Natural killer cell treated with Interleukin-12 subunit alpha and Interleukin-12 subunit beta and Interleukin-15 and Interleukin-18, amount 100 ng/mL, for 72 hours (primary cell): ENCODE data around the gene ZFYVE27. TPM values are rescaled to one million over a fixed set of nuclear protein-coding genes. Genes with fewer than 3 reads are reported as not detected.
A peak's percentile ranks its signal among the peaks of the same experiment; 100 is the strongest.

Experiments used
- ATAC-seq, 2 donors: fragments of 150-1000 bp; cut with Tn5 transposase in 1 of 2; sonication (Bioruptor Pico), chemical (Tn5 transposase) in 1 of 2; 2 replicates each; pipeline ENCODE4 v1.10.0; 2021
- DNase-seq: peaks from one replicate; pipeline ENCODE4 v3.0.0; 2022; ENCODE audit warnings: low spot score
- H3K27ac Mint-ChIP-seq, 2 donors: 1 replicate in 1 of 2; 2 replicates in 1 of 2; pipeline ENCODE4 v1.8.0; 2022; ENCODE audit warnings: mixed read lengths in 2 of 2, mild to moderate bottlenecking in 1 of 2, moderate library complexity in 1 of 2
- H3K27me3 Mint-ChIP-seq, 2 donors: 1 replicate in 1 of 2; 2 replicates in 1 of 2; pipeline ENCODE4 v1.8.0; 2022; ENCODE audit warnings: mixed read lengths in 2 of 2
- H3K36me3 Mint-ChIP-seq: one replicate; pipeline ENCODE4 v1.8.0; 2022; ENCODE audit warnings: mixed read lengths
- H3K4me1 Mint-ChIP-seq, 2 donors: 1 replicate in 1 of 2; 2 replicates in 1 of 2; pipeline ENCODE4 v1.8.0; 2022; ENCODE audit warnings: low read depth in 2 of 2, mixed read lengths in 2 of 2, mild to moderate bottlenecking in 1 of 2
- H3K4me3 Mint-ChIP-seq: one replicate; pipeline ENCODE4 v1.8.0; 2022; ENCODE audit warnings: mixed read lengths
- H3K9me3 Mint-ChIP-seq: 2 replicates; pipeline ENCODE4 v1.8.0; 2022; ENCODE audit warnings: mixed read lengths
- total RNA-seq, 2 donors: library from RNA; stranded (reverse); gene quantifications; one replicate each; pipeline ENCODE4 v1.2.3, GENCODE V29; 2022

Gene ZFYVE27
- total RNA-seq, 2 donors from 2014 or later = 34.9 to 59.6 TPM

GRCh38 chr10:97744405-97745035 is 7.6 kb downstream of the ZFYVE27 start:
- peaks cover 34 to 38% of the 10 kb centered on the region in 2 donors for H3K4me1 Mint-ChIP-seq
- H3K27me3 Mint-ChIP-seq = no peaks in the 10 kb centered on the region
- peaks cover 32% of the 10 kb centered on the region for H3K36me3 Mint-ChIP-seq
- no peak for ATAC-seq
- peak; percentile 49 for DNase-seq
- peak overlapping the region in 1 of 2 donors; percentile 44 for H3K27ac Mint-ChIP-seq
- no peak overlapping the region for H3K4me3 Mint-ChIP-seq
- no peaks in the 10 kb centered on the region for H3K9me3 Mint-ChIP-seq

GRCh38 chr10:97747573-97747972 is 10.6 kb downstream of the ZFYVE27 start:
- no peaks in the 10 kb centered on the region for H3K27me3 Mint-ChIP-seq
- no peak overlapping the region for H3K4me3 Mint-ChIP-seq
- H3K36me3 Mint-ChIP-seq = peaks cover 30% of the 10 kb centered on the region
- DNase-seq (no peak), ATAC-seq (no peak)
- H3K4me1 Mint-ChIP-seq = peaks cover 19 to 22% of the 10 kb centered on the region in 2 donors
- no peaks in the 10 kb centered on the region for H3K9me3 Mint-ChIP-seq
- no peak overlapping the region for H3K27ac Mint-ChIP-seq

GRCh38 chr10:97748116-97748515 is 11.2 kb downstream of the ZFYVE27 start:
- ATAC-seq = no peak
- Mint-ChIP-seq H3K27me3 (no peaks in the 10 kb centered on the region), H3K27ac (no peak overlapping the region), H3K4me1 (peaks cover 18 to 19% of the 10 kb centered on the region in 2 donors), H3K4me3 (no peak overlapping the region), H3K36me3 (peaks cover 30% of the 10 kb centered on the region), H3K9me3 (no peaks in the 10 kb centered on the region)
- DNase-seq = no peak

GRCh38 chr10:97752956-97753355 is 16.0 kb downstream of the ZFYVE27 start:
- ATAC-seq (no peak), DNase-seq (peak; percentile 55)
- H3K36me3 Mint-ChIP-seq = peaks cover 17% of the 10 kb centered on the region
- peaks cover 0 to 4% of the 10 kb centered on the region in 2 donors for H3K4me1 Mint-ChIP-seq
- H3K9me3 Mint-ChIP-seq = no peaks in the 10 kb centered on the region
- no peak overlapping the region for H3K4me3 Mint-ChIP-seq
- H3K27ac Mint-ChIP-seq = no peak overlapping the region
- no peaks in the 10 kb centered on the region for H3K27me3 Mint-ChIP-seq

GRCh38 chr10:97754726-97755125 is 17.8 kb downstream of the ZFYVE27 start:
- peaks cover 17% of the 10 kb centered on the region for H3K36me3 Mint-ChIP-seq
- H3K4me1 Mint-ChIP-seq = peaks cover 0 to 4% of the 10 kb centered on the region in 2 donors
- ATAC-seq (no peak), DNase-seq (no peak)
- no peaks in the 10 kb centered on the region for H3K9me3 Mint-ChIP-seq
- H3K27ac Mint-ChIP-seq = no peak overlapping the region
- H3K4me3 Mint-ChIP-seq = no peak overlapping the region
- H3K27me3 Mint-ChIP-seq = no peaks in the 10 kb centered on the region

- H3K4me3 Mint-ChIP-seq = no peak overlapping the region
- no peaks in the 10 kb centered on the region for H3K27me3 Mint-ChIP-seq
- no peak for ATAC-seq
- DNase-seq = peak; percentile 28
- H3K27ac Mint-ChIP-seq = no peak overlapping the region
- peaks cover 0 to 4% of the 10 kb centered on the region in 2 donors for H3K4me1 Mint-ChIP-seq
- H3K36me3 Mint-ChIP-seq = peaks cover 17% of the 10 kb centered on the region
- H3K9me3 Mint-ChIP-seq = no peaks in the 10 kb centered on the region
Measured at GRCh38 chr10:97755718-97756117, 18.8 kb downstream of the ZFYVE27 start.

GRCh38 chr10:97757471-97757870 is 20.5 kb downstream of the ZFYVE27 start:
- DNase-seq (peak; percentile 16), ATAC-seq (no peak)
- no peaks in the 10 kb centered on the region for H3K27me3 Mint-ChIP-seq
- no peaks in the 10 kb centered on the region for H3K9me3 Mint-ChIP-seq
- H3K27ac Mint-ChIP-seq = no peak overlapping the region
- H3K4me1 Mint-ChIP-seq = peaks cover 0 to 4% of the 10 kb centered on the region in 2 donors
- peaks cover 7% of the 10 kb centered on the region for H3K36me3 Mint-ChIP-seq
- no peak overlapping the region for H3K4me3 Mint-ChIP-seq

GRCh38 chr10:97759158-97759887 is 22.4 kb downstream of the ZFYVE27 start:
- peak; percentile 56 to 76 for ATAC-seq
- no peak overlapping the region for H3K27ac Mint-ChIP-seq
- H3K9me3 Mint-ChIP-seq = no peaks in the 10 kb centered on the region
- H3K4me3 Mint-ChIP-seq = no peak overlapping the region
- no peaks in the 10 kb centered on the region for H3K27me3 Mint-ChIP-seq
- H3K4me1 Mint-ChIP-seq = peaks cover 0 to 4% of the 10 kb centered on the region in 2 donors
- DNase-seq = peak; percentile 62
- peaks cover 7% of the 10 kb centered on the region for H3K36me3 Mint-ChIP-seq

- ATAC-seq (no peak), DNase-seq (peak; percentile 28)
- Mint-ChIP-seq H3K9me3 (no peaks in the 10 kb centered on the region), H3K4me1 (peaks cover 0 to 4% of the 10 kb centered on the region in 2 donors), H3K36me3 (peaks cover 3% of the 10 kb centered on the region), H3K27ac (no peak overlapping the region), H3K4me3 (no peak overlapping the region), H3K27me3 (no peaks in the 10 kb centered on the region)
Measured at GRCh38 chr10:97759946-97760345, 23.0 kb downstream of the ZFYVE27 start.

GRCh38 chr10:97760461-97761257 is 23.7 kb downstream of the ZFYVE27 start:
- ATAC-seq (no peak), DNase-seq (peak; percentile 46)
- H3K4me3 Mint-ChIP-seq = no peak overlapping the region
- H3K27me3 Mint-ChIP-seq = no peaks in the 10 kb centered on the region
- no peaks in the 10 kb centered on the region for H3K36me3 Mint-ChIP-seq
- no peaks in the 10 kb centered on the region for H3K9me3 Mint-ChIP-seq
- H3K4me1 Mint-ChIP-seq = peaks cover 0 to 4% of the 10 kb centered on the region in 2 donors
- no peak overlapping the region for H3K27ac Mint-ChIP-seq

- DNase-seq = peak; percentile 58
- H3K4me3 Mint-ChIP-seq = no peak overlapping the region
- no peaks in the 10 kb centered on the region for H3K27me3 Mint-ChIP-seq
- no peaks in the 10 kb centered on the region for H3K9me3 Mint-ChIP-seq
- H3K27ac Mint-ChIP-seq = no peak overlapping the region
- H3K4me1 Mint-ChIP-seq = peaks cover 0 to 4% of the 10 kb centered on the region in 2 donors
- no peak for ATAC-seq
- H3K36me3 Mint-ChIP-seq = no peaks in the 10 kb centered on the region
Measured at GRCh38 chr10:97761331-97761865, 24.5 kb downstream of the ZFYVE27 start.

GRCh38 chr10:97762056-97762455 is 25.1 kb downstream of the ZFYVE27 start:
- Mint-ChIP-seq H3K4me3 (no peak overlapping the region), H3K4me1 (peaks cover 0 to 4% of the 10 kb centered on the region in 2 donors), H3K27ac (no peak overlapping the region), H3K9me3 (no peaks in the 10 kb centered on the region), H3K36me3 (no peaks in the 10 kb centered on the region), H3K27me3 (no peaks in the 10 kb centered on the region)
- peak; percentile 46 for DNase-seq
- ATAC-seq = no peak

GRCh38 chr10:97762816-97763215 is 25.9 kb downstream of the ZFYVE27 start:
- Mint-ChIP-seq H3K27ac (no peak overlapping the region), H3K4me1 (peaks cover 0 to 2% of the 10 kb centered on the region in 2 donors), H3K27me3 (no peaks in the 10 kb centered on the region), H3K4me3 (no peak overlapping the region), H3K9me3 (no peaks in the 10 kb centered on the region), H3K36me3 (no peaks in the 10 kb centered on the region)
- ATAC-seq (no peak), DNase-seq (no peak)
